ENCODE measurements around the gene TNFRSF12A. TPM values are rescaled to one million over a fixed set of nuclear protein-coding genes. Genes with fewer than 3 reads are reported as not detected.

The TNFRSF12A gene
- total and polyA plus RNA-seq, 2 of the 13 experiments (the other 11 are each of a cell fraction or from before 2014, with no cell fraction given) = 61.9 to 66.0 TPM

DNA sequence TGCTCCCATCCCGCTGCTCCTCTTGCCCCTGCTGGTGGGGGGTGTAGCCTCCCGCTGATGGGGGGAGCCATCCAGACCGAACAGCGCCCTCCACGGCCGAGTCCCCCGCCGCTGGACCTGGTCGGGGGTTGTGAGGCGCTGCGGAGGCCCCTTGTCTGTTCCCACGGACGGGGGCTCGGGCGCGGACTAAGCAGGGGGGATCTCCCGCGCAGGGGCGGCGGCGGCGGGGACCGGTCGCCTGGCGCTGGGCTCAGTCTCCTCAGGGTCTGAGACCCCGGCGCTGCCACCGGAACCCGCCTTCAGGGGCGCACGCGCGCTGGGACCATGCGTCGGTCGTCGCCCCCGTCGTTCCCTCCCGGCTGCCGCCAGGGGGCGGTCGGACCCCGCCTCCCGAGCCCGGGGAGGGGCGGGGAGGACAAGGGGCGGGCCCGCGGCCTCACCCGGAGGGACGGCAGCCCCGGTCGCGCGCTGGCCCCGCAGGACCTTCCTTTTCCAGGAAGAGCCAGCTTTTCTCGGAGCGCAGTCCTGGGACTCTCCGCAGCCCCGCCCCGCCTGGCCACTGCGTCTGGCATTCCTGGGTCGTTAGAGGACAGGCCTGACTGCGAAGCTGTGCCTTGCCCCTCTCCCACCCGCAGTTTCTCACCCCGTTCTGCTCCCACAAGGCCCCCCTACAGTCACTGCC lies 39.0 kb downstream of the TNFRSF12A start (continued):
- TF ChIP-seq ZNF224 (CRISPR knock-in tag; IDR thresholded peaks at IDR 0.05) (0 out of 2 replicates have a peak, but pooled peaks have one; percentile 28), ZSCAN31 (CRISPR knock-in tag; IDR thresholded peaks at IDR 0.05; ENCODE audit: low read depth) (peak; percentile 72), ZNF235 (CRISPR knock-in tag; IDR thresholded peaks at IDR 0.05; ENCODE audit: borderline replicate concordance) (peak; percentile 89; the same call in 1 of the 2 replicates), MTF1 (CRISPR knock-in tag; IDR thresholded peaks at IDR 0.05) (no peak), ZC3H13 (CRISPR knock-in tag; IDR thresholded peaks at IDR 0.05) (peak; percentile 66; the same call in 1 of the 2 replicates), ZSCAN25 (CRISPR knock-in tag; IDR thresholded peaks at IDR 0.05) (peak; percentile 84), MED8 (CRISPR knock-in tag; IDR thresholded peaks at IDR 0.05; ENCODE audit: insufficient replicate concordance) (peak; percentile 53), ZKSCAN1 (IDR thresholded peaks at IDR 0.05; ENCODE audit: low read length) (no peak), PHF20 (CRISPR knock-in tag; IDR thresholded peaks at IDR 0.05) (peak; percentile 58; the same call in 1 of the 2 replicates), DPF2 (CRISPR knock-in tag; IDR thresholded peaks at IDR 0.05; ENCODE audit: borderline replicate concordance, low read depth) (no peak), ATM (IDR thresholded peaks at IDR 0.05; ENCODE audit: borderline replicate concordance) (no peak), ZBTB46 (CRISPR knock-in tag; IDR thresholded peaks at IDR 0.05; ENCODE audit: borderline replicate concordance) (no peak), ONECUT2 (CRISPR knock-in tag; IDR thresholded peaks at IDR 0.05) (no peak), TRIM24 (CRISPR knock-in tag; IDR thresholded peaks at IDR 0.05) (no peak), ZNF629 (CRISPR knock-in tag; conservative IDR thresholded peaks at IDR 0.05) (no peak; the same call in 1 of the 2 replicates), ZNF724P (CRISPR knock-in tag; IDR thresholded peaks at IDR 0.05; ENCODE audit: borderline replicate concordance) (no peak; the same call in 1 of the 2 replicates), ZNF468 (CRISPR knock-in tag; IDR thresholded peaks at IDR 0.05) (0 out of 2 replicates have a peak, but pooled peaks have one; percentile 54), ZNF530 (CRISPR knock-in tag; IDR thresholded peaks at IDR 0.05; ENCODE audit: low read depth) (no peak)
- TF ChIP-seq, protein P1, sequence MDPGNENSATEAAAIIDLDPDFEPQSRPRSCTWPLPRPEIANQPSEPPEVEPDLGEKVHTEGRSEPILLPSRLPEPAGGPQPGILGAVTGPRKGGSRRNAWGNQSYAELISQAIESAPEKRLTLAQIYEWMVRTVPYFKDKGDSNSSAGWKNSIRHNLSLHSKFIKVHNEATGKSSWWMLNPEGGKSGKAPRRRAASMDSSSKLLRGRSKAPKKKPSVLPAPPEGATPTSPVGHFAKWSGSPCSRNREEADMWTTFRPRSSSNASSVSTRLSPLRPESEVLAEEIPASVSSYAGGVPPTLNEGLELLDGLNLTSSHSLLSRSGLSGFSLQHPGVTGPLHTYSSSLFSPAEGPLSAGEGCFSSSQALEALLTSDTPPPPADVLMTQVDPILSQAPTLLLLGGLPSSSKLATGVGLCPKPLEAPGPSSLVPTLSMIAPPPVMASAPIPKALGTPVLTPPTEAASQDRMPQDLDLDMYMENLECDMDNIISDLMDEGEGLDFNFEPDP (CRISPR knock-in tag; conservative IDR thresholded peaks at IDR 0.05) = no peak
- TF ChIP-seq, protein P2, sequence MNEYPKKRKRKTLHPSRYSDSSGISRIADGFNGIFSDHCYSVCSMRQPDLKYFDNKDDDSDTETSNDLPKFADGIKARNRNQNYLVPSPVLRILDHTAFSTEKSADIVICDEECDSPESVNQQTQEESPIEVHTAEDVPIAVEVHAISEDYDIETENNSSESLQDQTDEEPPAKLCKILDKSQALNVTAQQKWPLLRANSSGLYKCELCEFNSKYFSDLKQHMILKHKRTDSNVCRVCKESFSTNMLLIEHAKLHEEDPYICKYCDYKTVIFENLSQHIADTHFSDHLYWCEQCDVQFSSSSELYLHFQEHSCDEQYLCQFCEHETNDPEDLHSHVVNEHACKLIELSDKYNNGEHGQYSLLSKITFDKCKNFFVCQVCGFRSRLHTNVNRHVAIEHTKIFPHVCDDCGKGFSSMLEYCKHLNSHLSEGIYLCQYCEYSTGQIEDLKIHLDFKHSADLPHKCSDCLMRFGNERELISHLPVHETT (CRISPR knock-in tag; conservative IDR thresholded peaks at IDR 0.05) = peak; percentile 22; the same call in 1 of the 2 replicates
- TF ChIP-seq, protein P3, sequence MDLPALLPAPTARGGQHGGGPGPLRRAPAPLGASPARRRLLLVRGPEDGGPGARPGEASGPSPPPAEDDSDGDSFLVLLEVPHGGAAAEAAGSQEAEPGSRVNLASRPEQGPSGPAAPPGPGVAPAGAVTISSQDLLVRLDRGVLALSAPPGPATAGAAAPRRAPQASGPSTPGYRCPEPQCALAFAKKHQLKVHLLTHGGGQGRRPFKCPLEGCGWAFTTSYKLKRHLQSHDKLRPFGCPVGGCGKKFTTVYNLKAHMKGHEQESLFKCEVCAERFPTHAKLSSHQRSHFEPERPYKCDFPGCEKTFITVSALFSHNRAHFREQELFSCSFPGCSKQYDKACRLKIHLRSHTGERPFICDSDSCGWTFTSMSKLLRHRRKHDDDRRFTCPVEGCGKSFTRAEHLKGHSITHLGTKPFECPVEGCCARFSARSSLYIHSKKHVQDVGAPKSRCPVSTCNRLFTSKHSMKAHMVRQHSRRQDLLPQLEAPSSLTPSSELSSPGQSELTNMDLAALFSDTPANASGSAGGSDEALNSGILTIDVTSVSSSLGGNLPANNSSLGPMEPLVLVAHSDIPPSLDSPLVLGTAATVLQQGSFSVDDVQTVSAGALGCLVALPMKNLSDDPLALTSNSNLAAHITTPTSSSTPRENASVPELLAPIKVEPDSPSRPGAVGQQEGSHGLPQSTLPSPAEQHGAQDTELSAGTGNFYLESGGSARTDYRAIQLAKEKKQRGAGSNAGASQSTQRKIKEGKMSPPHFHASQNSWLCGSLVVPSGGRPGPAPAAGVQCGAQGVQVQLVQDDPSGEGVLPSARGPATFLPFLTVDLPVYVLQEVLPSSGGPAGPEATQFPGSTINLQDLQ (CRISPR knock-in tag; IDR thresholded peaks at IDR 0.05) = 0 out of 2 replicates have a peak, but pooled peaks have one; percentile 21
- TF ChIP-seq, protein P4, sequence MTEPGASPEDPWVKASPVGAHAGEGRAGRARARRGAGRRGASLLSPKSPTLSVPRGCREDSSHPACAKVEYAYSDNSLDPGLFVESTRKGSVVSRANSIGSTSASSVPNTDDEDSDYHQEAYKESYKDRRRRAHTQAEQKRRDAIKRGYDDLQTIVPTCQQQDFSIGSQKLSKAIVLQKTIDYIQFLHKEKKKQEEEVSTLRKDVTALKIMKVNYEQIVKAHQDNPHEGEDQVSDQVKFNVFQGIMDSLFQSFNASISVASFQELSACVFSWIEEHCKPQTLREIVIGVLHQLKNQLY (CRISPR knock-in tag; IDR thresholded peaks at IDR 0.05) = no peak

Measured in HepG2 (cell line).